Loucy (cell line): ENCODE data around the gene TDRD12.

Experiments used
- EZH2phosphoT487 ChIP-seq: fragments of 200-600 bp; IDR thresholded peaks from 2 replicates; pipeline ENCODE4 v1.6.1; 2018; ENCODE audit warnings: antibody characterized with exemption, mild to moderate bottlenecking, moderate library complexity, borderline replicate concordance
- TF ChIP-seq, protein P1 (sequence below): fragments of 200-600 bp; sonication (generic); conservative IDR thresholded peaks from 2 replicates; pipeline ENCODE4 v1.5.1; 2014; ENCODE audit warnings: mild to moderate bottlenecking, antibody characterized with exemption, low read length

DNA sequence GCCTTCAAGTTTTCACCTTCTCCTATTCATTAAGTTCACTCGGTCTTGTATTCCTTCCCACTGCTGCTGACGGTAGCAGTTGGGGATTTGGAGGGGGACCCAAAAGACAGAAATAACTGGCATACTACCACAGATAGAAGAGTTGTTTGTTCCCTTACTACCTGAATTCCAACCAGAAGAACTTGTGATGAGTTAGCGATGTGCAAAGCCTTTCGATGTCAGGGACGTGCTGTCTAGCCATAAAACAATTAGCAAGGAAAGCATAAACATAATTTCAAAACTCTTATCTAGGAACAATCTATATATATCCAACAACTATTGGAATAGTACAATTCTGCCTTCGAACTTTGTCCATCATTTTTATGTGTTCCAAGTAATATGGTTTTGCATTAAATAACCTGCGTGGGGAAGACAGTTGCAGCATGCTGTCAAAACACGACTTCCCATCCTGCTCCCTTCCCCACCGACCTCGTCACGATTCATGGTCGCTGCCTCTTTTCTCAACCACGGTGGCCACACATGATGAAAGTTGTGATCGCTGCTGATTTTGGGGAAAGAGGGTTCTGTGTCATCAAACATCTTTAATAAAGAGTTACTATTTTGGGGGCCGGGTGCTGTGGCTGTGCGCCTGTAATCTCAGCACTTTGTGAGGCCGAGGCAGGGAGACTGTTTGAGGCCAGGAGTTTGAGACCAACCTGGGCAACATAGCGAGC lies 153.8 kb downstream of the TDRD12 start:
- TF ChIP-seq, protein P1, sequence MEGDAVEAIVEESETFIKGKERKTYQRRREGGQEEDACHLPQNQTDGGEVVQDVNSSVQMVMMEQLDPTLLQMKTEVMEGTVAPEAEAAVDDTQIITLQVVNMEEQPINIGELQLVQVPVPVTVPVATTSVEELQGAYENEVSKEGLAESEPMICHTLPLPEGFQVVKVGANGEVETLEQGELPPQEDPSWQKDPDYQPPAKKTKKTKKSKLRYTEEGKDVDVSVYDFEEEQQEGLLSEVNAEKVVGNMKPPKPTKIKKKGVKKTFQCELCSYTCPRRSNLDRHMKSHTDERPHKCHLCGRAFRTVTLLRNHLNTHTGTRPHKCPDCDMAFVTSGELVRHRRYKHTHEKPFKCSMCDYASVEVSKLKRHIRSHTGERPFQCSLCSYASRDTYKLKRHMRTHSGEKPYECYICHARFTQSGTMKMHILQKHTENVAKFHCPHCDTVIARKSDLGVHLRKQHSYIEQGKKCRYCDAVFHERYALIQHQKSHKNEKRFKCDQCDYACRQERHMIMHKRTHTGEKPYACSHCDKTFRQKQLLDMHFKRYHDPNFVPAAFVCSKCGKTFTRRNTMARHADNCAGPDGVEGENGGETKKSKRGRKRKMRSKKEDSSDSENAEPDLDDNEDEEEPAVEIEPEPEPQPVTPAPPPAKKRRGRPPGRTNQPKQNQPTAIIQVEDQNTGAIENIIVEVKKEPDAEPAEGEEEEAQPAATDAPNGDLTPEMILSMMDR = no peak
- no peak for TF ChIP-seq EZH2phosphoT487
